Stimulated activated CD4-positive, alpha-beta T cell treated with anti-CD3 and anti-CD28 coated beads, TNF-alpha, amount 100 ng/mL, for 1 hour (primary cell): ENCODE measurements around the gene CD44.
"Not testable (repeated sequence)": the region's sequence is repeated elsewhere in the genome, so short reads cannot be mapped to it uniquely, and the experiment has no call there.

Experiments
- DNase-seq, 3 donors: peaks; one replicate each; pipeline ENCODE4 v3.0.0-alpha.2; 2020; ENCODE audit warnings: low read depth in 3 of 3, low spot score in 1 of 3

Gene CD44

GRCh38 chr11:35138943-35139721, at the start of gene CD44:
Gene CD44 (plus strand): TSS chr11:35139171. CDS start chr11:35139304, 133 bp downstream.
- peak; percentile 63 to 76 (median 64) for DNase-seq

GRCh38 chr11:35089666-35090065, 49.3 kb upstream of the CD44 start:
- DNase-seq: no peak

GRCh38 chr11:35090125-35090524, 48.8 kb upstream of the CD44 start:
- no peak for DNase-seq

GRCh38 chr11:35090991-35091390, 48.0 kb upstream of the CD44 start:
- DNase-seq: not testable (repeated sequence)

DNA sequence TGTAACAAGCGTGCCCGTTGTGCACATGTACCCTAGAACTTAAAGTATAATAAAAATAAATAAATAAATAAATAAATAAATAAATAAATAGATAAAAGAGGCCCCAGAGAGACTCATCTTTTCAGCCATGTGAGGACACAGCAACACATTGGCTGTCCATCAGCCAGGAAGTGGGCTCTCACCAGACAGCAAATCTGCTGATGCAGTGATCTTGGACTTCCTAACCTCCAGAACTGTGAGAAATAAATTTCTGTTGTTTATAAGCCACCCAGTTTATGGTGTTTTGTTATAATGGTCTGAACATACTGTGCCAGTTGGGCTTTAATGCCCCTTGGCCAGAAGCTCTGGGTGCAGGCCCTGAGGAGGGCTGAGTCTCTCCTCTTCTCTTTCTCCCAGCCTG, 42.2 kb upstream of the CD44 start:
- no peak for DNase-seq

- no peak for DNase-seq
Measured at GRCh38 chr11:35097814-35098455, 41.0 kb upstream of the CD44 start.

DNA sequence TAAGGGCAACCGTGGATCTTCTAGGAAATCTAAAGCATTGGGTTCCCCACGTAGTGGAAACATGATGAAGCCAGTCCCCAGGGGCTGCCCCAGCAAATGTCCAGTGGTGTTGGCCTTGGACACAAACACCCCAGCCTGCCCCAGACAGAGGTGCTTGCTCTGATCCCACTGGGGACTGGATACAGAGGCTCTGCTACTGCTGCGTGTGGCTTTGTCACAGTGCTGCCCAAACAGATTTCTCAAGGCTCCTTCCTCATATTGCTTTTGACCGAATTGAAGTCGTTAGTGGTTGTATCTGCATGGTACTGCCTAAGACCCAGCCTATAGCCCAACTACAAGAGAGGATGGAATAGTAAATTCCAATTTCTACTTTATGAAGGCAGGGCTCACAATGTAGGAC, 40.1 kb upstream of the CD44 start:
- no peak for DNase-seq

DNA sequence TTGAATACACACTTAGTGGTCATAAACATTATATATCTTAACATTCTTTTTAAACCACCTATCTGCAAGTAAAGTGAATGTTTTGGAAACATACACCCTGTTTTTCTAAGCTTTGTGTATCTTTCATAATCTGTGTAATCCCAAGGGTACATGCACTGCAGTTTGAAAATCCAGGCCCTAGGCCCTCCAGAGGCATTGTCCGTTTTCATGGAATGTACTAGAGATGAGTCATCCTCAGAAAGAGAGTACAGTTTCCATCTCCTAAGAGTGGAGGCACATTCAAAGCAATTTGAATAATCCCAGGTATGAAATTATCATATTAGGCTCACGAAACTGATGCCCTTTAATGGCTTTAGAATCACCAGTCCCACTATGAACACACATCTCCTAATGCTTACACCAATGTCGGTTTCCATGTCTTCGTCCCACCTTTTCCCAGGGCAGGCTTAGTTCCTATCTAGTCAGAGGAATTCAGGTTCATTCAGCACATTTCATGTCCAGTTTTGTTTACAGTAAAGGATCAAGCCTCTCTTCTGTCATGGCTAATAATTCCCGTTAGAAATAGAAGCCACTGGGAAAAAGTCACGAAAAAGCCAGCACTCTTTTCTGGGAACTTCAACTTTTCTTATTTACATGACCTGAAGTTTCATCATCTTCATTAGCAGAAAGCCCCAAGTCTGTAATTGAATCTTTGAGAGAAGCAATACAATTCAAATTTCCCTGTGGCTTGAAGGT, 39.5 kb upstream of the CD44 start:
- no peak for DNase-seq

DNA sequence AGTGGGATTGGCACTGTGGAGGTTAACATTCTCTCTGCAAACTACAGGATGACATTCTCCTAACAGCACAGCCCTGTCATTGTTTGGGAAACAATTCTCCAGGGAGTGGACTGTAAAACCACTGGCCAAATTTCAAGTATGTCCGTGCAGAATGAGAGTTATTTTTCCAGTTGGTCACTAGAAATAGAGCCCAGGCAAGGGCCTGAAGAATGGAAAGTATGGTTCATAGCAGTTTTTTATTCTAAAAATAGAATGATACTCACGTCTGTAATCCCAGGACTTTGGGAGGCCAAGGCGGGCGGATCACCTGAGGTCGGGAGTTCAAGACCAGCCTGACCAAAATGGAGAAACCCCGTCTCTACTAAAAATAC, 39.0 kb upstream of the CD44 start:
- DNase-seq: no peak

- no peak for DNase-seq
Measured at GRCh38 chr11:35101223-35101622, 37.7 kb upstream of the CD44 start.

DNA sequence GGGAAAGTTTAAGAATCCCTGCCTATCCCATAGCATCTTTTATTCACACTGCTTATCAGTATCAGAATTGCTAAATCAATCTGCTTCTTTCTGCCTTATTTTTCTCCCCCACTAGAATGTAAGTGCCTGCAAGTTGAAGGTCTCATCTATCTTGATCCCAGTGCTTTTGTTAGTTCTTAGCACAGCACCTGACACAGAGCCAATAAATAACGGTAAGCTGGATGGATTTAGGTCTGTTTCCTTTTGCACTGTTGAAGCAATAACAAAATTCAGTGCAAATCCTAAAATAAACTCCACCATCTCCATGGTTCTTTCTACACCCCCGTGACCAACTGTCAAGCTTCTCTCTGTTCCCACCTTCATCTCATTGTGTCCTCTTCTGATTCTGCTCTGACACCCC, 36.7 kb upstream of the CD44 start:
- DNase-seq: no peak

DNA sequence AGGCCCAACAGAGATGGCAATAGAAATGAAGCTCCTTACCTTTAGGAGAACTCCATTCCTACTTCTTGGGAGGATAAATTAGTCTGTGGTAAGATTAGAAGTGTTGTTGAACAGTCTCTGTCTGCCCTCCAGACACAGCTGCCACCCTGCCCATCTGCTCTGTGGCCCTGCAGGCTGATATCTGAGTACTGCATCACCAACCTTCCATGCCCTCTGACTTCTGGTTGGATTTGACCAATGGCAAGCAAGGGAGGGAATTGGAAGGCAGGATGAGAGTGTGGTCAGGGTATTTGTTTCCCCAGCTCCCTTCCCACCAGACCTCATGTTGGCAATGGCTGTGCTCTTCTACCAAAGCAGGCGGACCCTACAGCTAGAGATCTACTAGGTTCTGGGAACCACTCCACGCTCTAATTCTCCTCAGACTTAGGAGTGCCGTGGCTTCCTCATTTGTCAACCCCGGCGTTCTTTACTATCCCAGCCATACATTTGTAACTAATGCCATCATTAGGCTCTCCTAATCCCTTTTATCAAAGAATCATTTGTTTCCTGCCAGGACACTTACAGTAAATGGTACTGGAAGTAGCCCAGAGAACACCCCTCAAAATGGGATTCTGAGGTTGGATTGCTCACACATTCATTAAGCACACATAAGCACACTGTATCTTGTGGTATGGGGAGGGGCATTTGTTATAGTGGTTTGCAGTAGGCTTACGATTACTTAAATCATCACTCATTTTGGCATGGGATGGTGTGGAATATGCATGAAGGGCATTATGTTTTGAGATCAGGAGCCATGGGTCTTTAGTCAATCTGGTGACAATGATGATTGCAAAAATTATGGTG, 35.4 kb upstream of the CD44 start:
- DNase-seq: no peak

DNA sequence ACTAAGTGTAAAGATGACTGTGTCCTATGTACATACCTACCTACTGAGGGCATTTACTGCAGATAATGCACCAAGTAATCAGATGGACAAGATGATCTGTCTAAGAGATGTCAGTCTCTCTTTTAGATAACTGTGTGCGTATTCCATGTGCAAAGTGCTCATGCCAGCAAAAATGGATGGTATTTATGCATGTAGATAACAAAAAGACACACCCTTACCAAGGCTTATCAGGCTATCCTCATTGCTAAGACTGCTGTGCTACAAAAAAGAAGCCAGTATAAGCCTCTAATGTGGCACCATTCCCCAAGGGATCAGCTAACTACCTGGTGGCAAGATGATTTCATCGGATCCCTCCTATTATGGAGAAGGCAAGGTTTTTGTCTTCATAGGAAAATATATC, 34.3 kb upstream of the CD44 start:
- no peak for DNase-seq

- no peak for DNase-seq
Measured at GRCh38 chr11:35105319-35106079, 33.5 kb upstream of the CD44 start.

GRCh38 chr11:35106595-35106994, 32.4 kb upstream of the CD44 start:
- DNase-seq: no peak

DNA sequence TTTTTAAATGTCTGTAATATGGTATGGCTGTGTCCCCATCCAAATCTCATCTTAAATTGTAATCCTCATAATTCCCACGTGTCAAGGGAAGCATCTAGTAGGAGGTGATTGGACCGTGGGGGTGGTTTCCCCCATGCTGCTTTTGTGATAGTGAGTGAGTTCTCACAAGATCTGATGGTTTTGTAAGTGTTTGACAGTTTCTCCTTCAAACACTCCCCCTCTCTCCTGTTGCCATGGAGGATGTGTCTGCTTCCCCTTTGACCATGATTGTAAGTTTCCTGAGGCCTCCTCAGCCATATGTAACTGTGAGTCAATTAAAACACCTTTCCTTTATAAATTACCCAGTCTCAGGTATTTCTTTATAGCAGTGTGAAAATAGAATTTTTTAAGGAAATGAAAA, 31.1 kb upstream of the CD44 start:
- DNase-seq: no peak

- not testable (repeated sequence) for DNase-seq
Measured at GRCh38 chr11:35108336-35108735, 30.6 kb upstream of the CD44 start.

DNA sequence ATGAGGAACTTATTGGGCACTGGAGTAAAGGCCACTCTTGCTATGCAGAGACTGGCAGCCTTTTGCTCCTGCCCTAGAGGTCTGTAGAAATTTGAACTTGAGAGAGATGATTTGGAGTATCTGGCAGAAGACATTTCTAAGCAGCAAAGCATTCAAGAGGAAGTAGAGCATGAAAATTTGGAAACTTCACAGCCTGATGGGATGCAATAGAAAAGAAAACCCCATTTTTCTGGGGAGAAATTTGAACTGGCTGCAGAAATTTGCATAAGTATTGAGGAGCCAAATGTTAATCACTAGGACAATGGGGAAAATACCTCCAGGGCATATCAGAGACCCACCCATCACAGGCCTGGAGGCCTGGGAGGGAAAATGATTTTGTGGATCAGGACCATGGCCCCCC, 29.9 kb upstream of the CD44 start:
- DNase-seq: no peak

GRCh38 chr11:35109827-35110226, 29.1 kb upstream of the CD44 start:
- DNase-seq: no peak
